Cardiac atrium fibroblast (primary cell): ENCODE results near the gene GGCX. TPM values are rescaled to one million over a fixed set of nuclear protein-coding genes. Genes with fewer than 3 reads are reported as not detected.

ENCODE experiments used
- total RNA-seq: library from RNA; depleted of rRNA; stranded (reverse); fragments of >200 nt; gene quantifications from 2 replicates; pipeline ENCODE4 v1.2.3, GENCODE V29; 2015

Gene GGCX
- total RNA-seq: 46.5 and 82.5 TPM in 2 replicates

GRCh38 chr2:85561280-85562212 is at the start of gene GGCX:
Gene GGCX, minus strand, starts transcription at chr2:85561493. Its CDS starts 65 bp downstream, at chr2:85561428.

DNA sequence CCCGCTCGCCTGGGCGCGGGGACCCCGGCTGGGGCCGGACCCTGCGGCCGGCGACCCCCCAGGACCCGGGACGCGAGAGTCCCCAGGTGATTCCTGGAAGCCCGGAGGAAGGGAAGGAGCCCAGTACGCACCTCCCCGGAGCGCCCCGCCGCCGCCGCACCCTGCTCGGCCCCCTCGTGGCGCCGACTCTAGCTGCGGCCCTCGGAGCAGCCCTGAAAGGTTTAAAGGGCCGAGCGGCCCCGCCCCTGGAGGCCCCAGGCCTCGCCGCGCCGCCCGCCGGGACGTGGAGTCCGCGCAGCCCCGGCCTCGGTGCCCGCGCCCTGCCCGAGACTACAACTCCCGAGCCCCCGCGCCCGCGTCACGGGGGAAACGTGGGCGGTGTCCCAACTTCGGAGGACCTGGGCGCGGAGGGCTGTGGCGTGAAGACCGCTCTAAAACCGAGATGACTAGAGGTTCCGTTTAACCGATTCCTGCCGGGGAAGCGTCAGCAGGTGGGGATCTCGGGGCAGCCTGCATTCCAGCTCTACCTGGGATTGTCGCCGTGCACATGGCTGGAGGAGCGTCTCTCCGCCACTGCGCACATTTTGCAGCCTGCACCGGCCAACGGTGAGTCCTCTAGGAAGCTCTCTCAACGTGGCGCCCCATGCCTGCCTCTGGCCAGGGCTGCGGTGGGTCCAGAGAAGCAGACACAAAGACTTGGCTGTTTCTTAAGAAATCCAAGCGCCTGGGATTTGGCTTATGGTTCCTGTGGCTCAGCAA is 41.4 kb upstream of the GGCX start, which contains the start of gene TMEM150A:
TMEM150A (minus strand) TSS at position 223 of the 759 bp plus-strand sequence. CDS start 750 bp downstream, outside the sequence.

DNA sequence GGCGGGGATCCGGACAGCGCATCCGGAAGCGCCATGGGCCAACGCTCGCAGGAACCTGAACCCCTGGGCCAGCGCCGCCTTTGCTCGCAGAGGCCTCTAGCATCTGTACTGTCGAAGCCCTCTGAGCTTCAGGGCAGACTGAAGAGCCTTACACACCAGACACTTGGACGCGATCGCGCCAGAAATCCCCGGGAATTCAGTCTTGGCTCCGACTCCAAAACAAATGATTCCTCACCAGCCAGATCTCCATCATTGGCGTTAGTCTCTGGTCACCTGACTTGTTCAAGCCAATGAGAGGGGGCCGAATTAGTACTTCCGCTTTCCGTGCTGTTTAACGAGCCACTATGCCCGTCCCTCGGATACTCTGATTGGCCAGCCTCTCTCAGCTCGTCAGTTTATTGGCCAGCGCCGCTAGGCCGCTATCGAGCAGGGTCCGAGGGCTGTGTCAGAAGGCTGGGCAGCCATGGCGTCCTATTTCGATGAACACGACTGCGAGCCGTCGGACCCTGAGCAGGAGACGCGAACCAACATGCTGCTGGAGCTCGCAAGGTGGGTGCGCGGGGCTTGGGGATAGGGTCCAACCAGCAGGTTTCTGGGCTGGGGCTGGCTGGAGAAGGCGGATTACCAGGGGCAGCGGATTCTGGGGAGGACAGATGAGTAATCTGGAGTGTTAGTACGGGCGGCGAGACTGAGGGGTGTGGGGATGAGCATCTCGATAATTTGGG is 34.2 kb upstream of the GGCX start, which contains the start of gene RNF181:
RNF181 (plus strand) TSS at position 445 of the 725 bp plus-strand sequence; CDS start at position 464, 19 bp downstream.

DNA sequence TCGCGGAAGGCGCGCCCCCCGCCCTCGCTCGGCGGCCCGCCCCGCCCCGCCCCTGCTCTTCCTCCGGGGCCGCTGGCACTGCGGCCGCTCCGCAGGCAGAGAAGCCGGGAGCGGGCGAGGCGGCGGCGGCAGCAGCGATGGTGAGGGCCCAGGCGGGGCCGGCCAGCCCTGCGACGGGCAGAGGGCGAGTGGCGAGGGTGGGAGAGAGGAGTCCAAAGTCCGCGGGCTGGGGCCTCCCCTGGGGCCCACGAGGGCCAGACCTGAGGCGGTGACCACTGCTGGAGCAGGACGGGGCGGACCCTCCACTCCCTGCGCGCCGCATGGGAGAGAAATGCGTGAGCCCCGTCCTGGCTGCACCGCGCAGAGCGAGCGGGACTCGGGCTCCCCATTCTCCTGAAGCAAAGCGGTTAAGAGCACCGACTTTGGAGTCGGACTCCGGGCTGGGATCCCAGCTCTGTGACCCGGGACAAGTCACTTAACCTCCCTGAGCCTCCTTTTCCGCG is 23.1 kb upstream of the GGCX start, which contains the start of gene VAMP5:
VAMP5 (plus strand) TSS at position 78 of the 503 bp plus-strand sequence; CDS start at position 138, 60 bp downstream.

DNA sequence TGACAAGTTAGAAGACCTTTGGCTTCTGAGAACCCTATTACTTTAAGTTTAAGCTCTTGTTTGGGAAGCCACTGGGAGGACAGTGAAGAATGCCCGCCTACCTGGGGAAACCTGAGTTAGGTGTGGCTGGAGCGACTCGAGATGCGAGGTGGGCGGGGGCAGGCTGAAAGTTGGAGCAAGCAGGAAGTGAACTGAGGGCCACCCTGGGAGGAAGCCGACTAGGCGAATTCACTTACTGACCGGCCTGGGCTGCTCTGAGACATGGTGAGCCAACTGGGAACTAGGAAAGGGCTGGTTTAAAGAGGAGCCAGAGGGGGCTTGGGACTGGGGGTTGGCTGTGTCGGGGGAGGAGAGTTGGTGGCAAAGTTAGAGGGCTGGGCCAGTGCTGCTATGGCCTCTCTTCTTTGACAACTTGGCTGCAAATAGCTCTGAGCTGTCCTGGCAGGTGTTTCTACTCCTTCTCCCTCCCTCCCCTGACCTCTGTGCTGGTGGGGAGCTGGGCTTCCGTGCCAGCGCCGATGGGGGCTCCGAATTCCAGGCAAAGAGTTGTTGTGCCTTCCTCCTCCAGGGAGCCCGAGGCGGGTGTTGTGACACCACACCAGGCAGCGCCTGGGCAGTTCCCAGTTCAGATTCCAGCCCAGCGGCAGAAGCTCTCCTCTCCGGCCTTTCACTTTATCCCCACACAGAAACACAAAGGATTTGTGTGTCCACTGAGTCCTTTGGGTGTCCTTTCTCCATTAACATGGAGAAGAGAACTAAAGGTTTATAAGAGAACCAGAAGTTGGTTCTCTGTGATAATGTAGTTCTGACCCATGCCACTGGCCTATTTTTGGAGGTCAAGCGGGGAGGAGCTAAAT is 16.3 kb upstream of the GGCX start, which contains the start of gene VAMP8:
VAMP8 (plus strand) TSS at position 201 of the 857 bp plus-strand sequence; CDS start at position 262, 61 bp downstream.

GRCh38 chr2:85538507-85539360 is 22.6 kb downstream of the GGCX start, which contains the start of gene MAT2A:
Gene MAT2A, plus strand, starts transcription at chr2:85539168. Its CDS starts 120 bp downstream, at chr2:85539288.

Other genes with a start within 250 kb of the GGCX start
- gene TGOLN2, start 233.5 kb downstream of the GGCX start, total RNA-seq: 79.6 and 98.8 TPM in 2 replicates
- 44.6 and 55.8 TPM in 2 replicates for gene RETSAT, start 207.0 kb downstream of the GGCX start, total RNA-seq
- 8.3 and 10.5 TPM in 2 replicates for gene ELMOD3, start 206.7 kb downstream of the GGCX start, total RNA-seq
- gene CAPG, start 151.1 kb downstream of the GGCX start, total RNA-seq: 23.3 and 29.4 TPM in 2 replicates
- gene SH2D6, start 142.8 kb downstream of the GGCX start, total RNA-seq: not detected in 2 replicates
- 86.3 and 97.7 TPM in 2 replicates for gene MAT2A, start 22.3 kb downstream of the GGCX start, total RNA-seq
- gene VAMP8, start 16.1 kb upstream of the GGCX start, total RNA-seq: 0.16 and 2.2 TPM in 2 replicates
- 30.6 and 43.5 TPM in 2 replicates for gene VAMP5, start 22.9 kb upstream of the GGCX start, total RNA-seq
- 136 and 149 TPM in 2 replicates for gene RNF181, start 34.3 kb upstream of the GGCX start, total RNA-seq
- 21.4 and 31.4 TPM in 2 replicates for gene TMEM150A, start 41.2 kb upstream of the GGCX start, total RNA-seq
- gene C2orf68, start 50.6 kb upstream of the GGCX start, total RNA-seq: 7.4 and 11.0 TPM in 2 replicates
- gene USP39, start 54.7 kb upstream of the GGCX start, total RNA-seq: 46.2 and 46.3 TPM in 2 replicates
- not detected in 2 replicates for gene SFTPB, start 106.7 kb upstream of the GGCX start, total RNA-seq
- not detected in 2 replicates for gene GNLY, start 132.9 kb upstream of the GGCX start, total RNA-seq
- 115 and 129 TPM in 2 replicates for gene ATOH8, start 192.5 kb upstream of the GGCX start, total RNA-seq